SK-N-MC (cell line): ENCODE data around the gene AGAP1.
A peak's percentile ranks its signal among the peaks of the same experiment; 100 is the strongest.

Experiments
- DNase-seq: peaks from one replicate; pipeline ENCODE4 v3.0.0-alpha.2; 2011; ENCODE audit warnings: low read depth, low spot score
- H3K27ac ChIP-seq: fragments of 200-600 bp; sonication (generic); 2 replicates; pipeline ENCODE4 v1.5.1; 2016; ENCODE audit warnings: mixed run types
- H3K36me3 ChIP-seq: fragments of 200-600 bp; sonication (generic); 2 replicates; pipeline ENCODE4 v1.6.1; 2017; ENCODE audit warnings: antibody characterized with exemption, low read length, mixed read lengths; ENCODE audit not compliant: insufficient read depth
- H3K4me3 ChIP-seq: fragments of 200-600 bp; sonication (generic); 2 replicates; pipeline ENCODE4 v1.5.1; 2016
- H3K9ac ChIP-seq: fragments of 200-600 bp; sonication (generic); 2 replicates; pipeline ENCODE4 v1.8.0; 2017; ENCODE audit warnings: mixed run types, mixed read lengths; ENCODE audit not compliant: insufficient read length
- H3K9me3 ChIP-seq: fragments of 200-600 bp; sonication (generic); 2 replicates; pipeline ENCODE4 v1.6.1; 2017; ENCODE audit warnings: low read depth, mild to moderate bottlenecking, antibody characterized with exemption, low read length, moderate library complexity, mixed read lengths
- EZH2 ChIP-seq: fragments of 200-600 bp; sonication (generic); IDR thresholded peaks from one replicate; pipeline ENCODE4 v1.6.1; 2017; ENCODE audit warnings: antibody characterized with exemption
- FOXP2 ChIP-seq: optimal IDR thresholded peaks from 2 replicates; pipeline ENCODE3; 2011; ENCODE audit warnings: mild to moderate bottlenecking, moderate library complexity; ENCODE audit not compliant: insufficient read depth; ENCODE audit errors: extremely low read length, control extremely low read depth
- POLR2AphosphoS5 ChIP-seq: IDR thresholded peaks from 2 replicates; pipeline ENCODE4 v1.6.1; 2012; ENCODE audit warnings: mild to moderate bottlenecking, low read depth, low read length, borderline replicate concordance

The AGAP1 gene

GRCh38 chr2:235749121-235749770 lies 255.4 kb downstream of the AGAP1 start:
- Histone ChIP-seq H3K9me3 (no peaks in the 10 kb centered on the region), H3K9ac (no peak overlapping the region), H3K36me3 (peaks cover 24% of the 10 kb centered on the region), H3K4me3 (no peak overlapping the region), H3K27ac (0 out of 2 replicates have a peak overlapping the region, but pooled peaks have one; percentile 67)
- no peak for TF ChIP-seq EZH2
- no peak for TF ChIP-seq POLR2AphosphoS5
- TF ChIP-seq FOXP2 = no peak
- DNase-seq = no peak

GRCh38 chr2:235749771-235750160 lies 255.9 kb downstream of the AGAP1 start:
- peaks cover 20% of the 10 kb centered on the region for H3K36me3 ChIP-seq
- no peak overlapping the region for H3K27ac ChIP-seq
- H3K9ac ChIP-seq = no peak overlapping the region
- H3K4me3 ChIP-seq = no peak overlapping the region
- TF ChIP-seq EZH2 (no peak), FOXP2 (no peak), POLR2AphosphoS5 (no peak)
- DNase-seq = no peak
- no peaks in the 10 kb centered on the region for H3K9me3 ChIP-seq

- no peak overlapping the region for H3K9ac ChIP-seq
- no peak overlapping the region for H3K27ac ChIP-seq
- no peaks in the 10 kb centered on the region for H3K9me3 ChIP-seq
- TF ChIP-seq POLR2AphosphoS5 (no peak), FOXP2 (no peak), EZH2 (no peak)
- H3K4me3 ChIP-seq = no peak overlapping the region
- H3K36me3 ChIP-seq = peaks cover 10% of the 10 kb centered on the region; the same call in 1 of the 2 replicates
- DNase-seq = no peak
These were observed 259.0 kb downstream of the AGAP1 start for GRCh38 chr2:235752846-235753245.

DNA sequence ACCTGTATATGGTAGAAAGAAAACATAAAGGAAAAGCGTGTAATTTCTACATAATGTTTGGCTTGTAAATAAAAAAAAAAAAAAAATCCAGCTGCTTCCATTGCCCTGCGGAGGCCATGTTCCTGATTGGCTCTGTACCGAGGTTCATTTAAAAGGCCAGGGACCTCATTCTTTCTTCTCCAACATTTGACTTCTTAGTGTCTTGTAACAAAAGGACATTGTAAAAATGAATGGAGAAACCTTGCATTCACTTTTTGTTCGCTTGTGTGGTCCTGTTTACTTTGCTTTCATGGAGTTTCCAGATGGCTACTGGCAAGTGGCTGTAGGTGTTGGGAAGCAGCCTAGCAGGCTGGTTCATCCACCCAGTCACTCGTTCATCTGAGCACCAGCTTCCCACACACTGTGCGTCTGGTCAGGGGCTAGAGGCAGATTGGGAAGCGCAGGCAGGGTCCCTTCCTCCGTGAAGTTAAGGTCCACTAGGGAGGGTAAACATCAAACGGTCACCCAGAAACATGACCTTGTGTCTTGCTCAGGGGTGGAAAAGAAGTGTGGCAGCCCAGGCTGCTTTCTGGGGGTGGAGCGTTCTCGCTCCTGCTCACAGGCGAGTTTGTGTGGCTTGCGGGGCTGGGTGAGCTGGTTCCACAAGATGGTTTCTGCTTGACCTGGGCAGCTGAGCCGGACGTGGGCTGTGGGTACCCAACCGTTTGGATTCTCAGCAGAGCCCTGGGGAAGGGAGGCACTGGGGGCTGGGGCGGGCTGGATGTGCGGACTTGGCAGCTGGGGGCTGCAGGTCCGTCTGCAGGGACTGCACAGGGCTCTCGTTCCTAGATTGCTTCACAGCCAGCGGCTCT lies 260.7 kb downstream of the AGAP1 start:
- H3K9me3 ChIP-seq = no peaks in the 10 kb centered on the region
- H3K4me3 ChIP-seq = no peak overlapping the region
- DNase-seq = no peak
- H3K36me3 ChIP-seq = peaks cover 10% of the 10 kb centered on the region; the same call in 1 of the 2 replicates
- H3K9ac ChIP-seq = no peak overlapping the region
- no peak for TF ChIP-seq POLR2AphosphoS5
- TF ChIP-seq FOXP2 = no peak
- TF ChIP-seq EZH2 = no peak
- no peak overlapping the region for H3K27ac ChIP-seq

- Histone ChIP-seq H3K4me3 (no peak overlapping the region), H3K36me3 (no peaks in the 10 kb centered on the region), H3K9me3 (no peaks in the 10 kb centered on the region), H3K9ac (no peak overlapping the region), H3K27ac (no peak overlapping the region)
- no peak for DNase-seq
- TF ChIP-seq POLR2AphosphoS5 (no peak), FOXP2 (no peak), EZH2 (no peak)
These were observed 262.6 kb downstream of the AGAP1 start for GRCh38 chr2:235756491-235756890.

GRCh38 chr2:235757212-235757611 lies 263.4 kb downstream of the AGAP1 start:
- DNase-seq = no peak
- Histone ChIP-seq H3K27ac (no peak overlapping the region), H3K36me3 (peaks cover 3% of the 10 kb centered on the region; the same call in 1 of the 2 replicates), H3K9ac (no peak overlapping the region), H3K9me3 (no peaks in the 10 kb centered on the region), H3K4me3 (no peak overlapping the region)
- TF ChIP-seq EZH2 (no peak), POLR2AphosphoS5 (no peak), FOXP2 (no peak)

DNA sequence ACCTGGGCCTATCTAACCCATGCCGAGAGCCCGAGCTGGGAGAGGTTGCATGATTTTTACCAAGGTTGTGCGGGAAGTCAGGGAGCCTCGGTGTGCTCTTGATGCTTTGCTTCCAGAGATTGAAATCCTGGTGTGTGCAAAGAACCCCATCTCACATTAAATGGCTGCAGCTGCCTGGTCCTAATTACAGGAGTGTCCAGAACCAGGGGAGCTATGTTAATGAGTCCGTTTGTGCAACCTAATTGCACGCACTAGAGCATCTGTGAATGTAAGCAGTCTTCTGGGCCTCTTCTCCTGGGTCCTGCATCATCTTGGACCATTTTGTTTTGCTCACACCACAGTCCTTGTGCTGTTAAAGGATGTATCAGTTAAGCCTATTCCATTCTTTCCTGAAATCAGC lies 263.8 kb downstream of the AGAP1 start:
- DNase-seq = no peak
- H3K9me3 ChIP-seq = no peaks in the 10 kb centered on the region
- no peak overlapping the region for H3K9ac ChIP-seq
- peaks cover 4% of the 10 kb centered on the region; the same call in 1 of the 2 replicates for H3K36me3 ChIP-seq
- no peak overlapping the region for H3K4me3 ChIP-seq
- H3K27ac ChIP-seq = no peak overlapping the region
- TF ChIP-seq FOXP2 = no peak
- no peak for TF ChIP-seq POLR2AphosphoS5
- TF ChIP-seq EZH2 = no peak

GRCh38 chr2:235762832-235763598 lies 269.2 kb downstream of the AGAP1 start:
- H3K9ac ChIP-seq = no peak overlapping the region
- H3K27ac ChIP-seq = no peak overlapping the region
- H3K36me3 ChIP-seq = peaks cover 4% of the 10 kb centered on the region; the same call in 1 of the 2 replicates
- no peaks in the 10 kb centered on the region for H3K9me3 ChIP-seq
- no peak overlapping the region for H3K4me3 ChIP-seq
- DNase-seq = no peak
- TF ChIP-seq EZH2 (no peak), FOXP2 (no peak), POLR2AphosphoS5 (no peak)
